COLO668 (cell line): ENCODE measurements around the gene SORCS2.
A peak's percentile ranks its signal among the peaks of the same experiment; 100 is the strongest.

Source experiments
- DNase-seq: peaks from one replicate; lab custom pipeline; 2025; ENCODE audit not compliant: unreplicated experiment; lab: John Stamatoyannopoulos, UW

Gene SORCS2

DNA sequence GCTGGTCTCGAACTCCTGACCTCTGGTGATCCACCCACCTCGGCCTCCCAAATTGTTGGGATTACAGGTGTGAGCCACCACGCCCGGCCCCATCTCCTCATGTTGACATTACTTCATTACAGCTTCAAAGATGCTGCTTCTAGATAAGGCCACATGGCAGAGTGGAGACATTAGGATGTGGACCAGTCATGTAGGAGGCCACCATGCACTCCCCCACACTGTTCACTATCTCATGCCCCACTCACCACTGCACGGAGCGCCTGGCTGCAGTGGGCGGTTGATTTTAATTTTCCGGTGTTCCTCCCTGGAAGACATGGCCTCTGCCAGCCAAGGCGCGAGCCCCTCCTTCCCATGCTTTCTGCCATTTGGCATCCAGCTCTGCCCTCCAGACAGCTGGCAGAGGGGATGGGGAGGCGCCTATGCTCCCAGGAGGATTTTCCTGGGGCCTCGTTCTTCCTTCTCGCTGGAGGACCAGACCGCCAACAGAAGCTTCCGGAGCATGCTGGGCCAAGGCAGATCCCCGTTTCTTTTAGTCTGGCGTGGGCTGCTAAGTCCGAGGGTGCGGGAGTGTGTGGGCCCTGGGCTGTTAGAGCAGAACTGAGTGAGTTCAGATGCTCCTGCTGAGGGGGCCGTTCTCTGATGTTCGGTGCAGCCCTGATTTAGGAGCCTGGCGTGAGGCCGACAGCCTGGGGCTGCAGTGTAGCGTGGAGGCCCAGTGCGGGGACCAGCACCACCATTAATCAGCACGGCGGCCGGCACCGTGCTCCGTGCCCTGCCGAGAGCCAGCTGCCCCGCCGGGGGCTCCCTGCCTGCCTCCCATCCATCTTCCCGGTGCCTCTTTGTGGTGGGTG is 93.1 kb downstream of the SORCS2 start:
- no peak for DNase-seq

DNA sequence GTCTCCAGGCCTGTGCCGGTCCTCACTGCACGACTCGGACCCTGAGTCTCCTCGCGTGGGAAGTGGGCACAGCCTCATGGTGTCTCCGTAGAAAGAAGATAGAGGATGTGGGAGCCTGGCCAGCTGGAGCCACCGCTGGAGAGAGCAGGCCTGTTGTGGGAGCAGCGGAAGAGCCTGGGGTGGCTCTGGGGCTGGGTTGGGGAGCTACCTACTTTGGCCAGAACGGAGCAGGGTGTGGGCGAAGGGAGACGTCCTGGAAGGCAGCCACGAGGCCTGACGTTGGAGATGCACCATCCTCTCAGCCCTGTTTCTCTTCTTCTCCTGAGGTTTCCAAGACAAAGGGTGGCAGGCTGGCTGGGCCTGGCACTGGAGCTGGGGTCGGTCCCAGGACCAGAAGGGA is 93.8 kb downstream of the SORCS2 start:
- no peak for DNase-seq

DNA sequence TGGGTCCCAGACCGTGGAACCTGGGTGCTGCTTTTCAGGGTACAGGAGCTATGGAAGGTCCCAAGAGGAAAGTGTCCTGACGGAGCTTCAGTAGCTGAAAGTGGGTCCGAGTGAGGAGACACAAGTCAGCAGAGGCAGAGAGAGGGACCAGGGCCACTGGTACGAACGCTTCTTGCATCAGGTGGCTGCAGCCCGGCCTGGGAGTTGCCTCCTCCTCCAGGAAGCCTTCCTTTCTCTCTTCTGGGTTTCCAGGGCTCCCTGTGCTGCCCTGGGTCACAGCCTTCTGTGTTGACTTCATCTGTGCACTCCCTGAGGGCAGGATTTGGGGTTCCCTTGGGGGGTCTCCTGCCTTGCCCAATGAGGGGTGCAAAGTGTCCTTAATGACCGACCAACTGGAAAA is 94.5 kb downstream of the SORCS2 start:
- DNase-seq = no peak

DNA sequence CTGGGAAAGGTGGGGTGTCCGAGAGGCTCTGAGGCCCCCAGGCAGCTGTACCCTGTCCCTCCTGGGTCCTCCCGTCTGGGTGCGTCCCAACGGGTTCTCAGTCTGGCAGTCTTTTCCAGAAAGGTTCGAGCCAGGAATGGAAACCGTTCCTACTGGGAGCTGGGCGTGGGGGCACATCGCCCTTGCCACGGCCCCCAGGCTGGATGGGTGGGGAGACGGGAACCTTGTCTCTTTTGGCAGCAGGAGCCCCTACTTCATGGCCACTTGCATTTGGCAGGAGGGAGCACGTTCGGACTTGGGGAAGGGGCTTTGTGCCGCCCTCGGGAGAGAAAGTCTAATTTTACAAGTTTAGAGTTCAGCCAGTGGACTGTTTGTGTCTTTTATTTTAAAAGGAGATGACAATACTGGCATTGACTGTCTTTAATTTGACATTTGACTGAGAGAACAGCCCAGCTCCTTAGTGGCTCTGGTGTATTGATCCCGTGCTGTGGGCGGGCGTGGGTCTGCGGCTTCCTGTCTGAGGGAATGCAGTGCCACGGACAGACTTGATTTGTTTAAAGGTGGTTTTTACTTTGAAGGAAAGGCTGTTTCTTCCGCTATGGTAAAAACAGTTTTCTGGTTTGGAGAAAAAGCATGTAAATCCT is 95.1 kb downstream of the SORCS2 start:
- no peak for DNase-seq

DNA sequence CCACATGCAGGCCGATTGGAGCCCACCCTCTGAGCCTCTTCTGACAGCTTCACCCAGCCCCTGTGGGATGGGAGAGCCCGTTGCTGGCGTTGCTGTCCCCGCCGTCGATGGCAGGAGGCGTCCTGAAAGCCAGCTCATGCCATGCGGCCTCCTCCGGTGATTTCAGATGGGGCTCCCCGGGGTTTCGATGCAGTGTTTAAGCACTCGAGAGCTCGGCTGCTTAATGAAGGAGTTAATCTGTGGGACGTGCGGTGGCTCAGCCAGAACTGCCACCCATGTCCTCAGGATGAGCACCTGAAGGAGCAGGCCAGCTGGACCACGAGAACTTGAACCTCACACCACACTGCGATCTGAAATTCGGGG is 95.6 kb downstream of the SORCS2 start:
- no peak for DNase-seq

DNA sequence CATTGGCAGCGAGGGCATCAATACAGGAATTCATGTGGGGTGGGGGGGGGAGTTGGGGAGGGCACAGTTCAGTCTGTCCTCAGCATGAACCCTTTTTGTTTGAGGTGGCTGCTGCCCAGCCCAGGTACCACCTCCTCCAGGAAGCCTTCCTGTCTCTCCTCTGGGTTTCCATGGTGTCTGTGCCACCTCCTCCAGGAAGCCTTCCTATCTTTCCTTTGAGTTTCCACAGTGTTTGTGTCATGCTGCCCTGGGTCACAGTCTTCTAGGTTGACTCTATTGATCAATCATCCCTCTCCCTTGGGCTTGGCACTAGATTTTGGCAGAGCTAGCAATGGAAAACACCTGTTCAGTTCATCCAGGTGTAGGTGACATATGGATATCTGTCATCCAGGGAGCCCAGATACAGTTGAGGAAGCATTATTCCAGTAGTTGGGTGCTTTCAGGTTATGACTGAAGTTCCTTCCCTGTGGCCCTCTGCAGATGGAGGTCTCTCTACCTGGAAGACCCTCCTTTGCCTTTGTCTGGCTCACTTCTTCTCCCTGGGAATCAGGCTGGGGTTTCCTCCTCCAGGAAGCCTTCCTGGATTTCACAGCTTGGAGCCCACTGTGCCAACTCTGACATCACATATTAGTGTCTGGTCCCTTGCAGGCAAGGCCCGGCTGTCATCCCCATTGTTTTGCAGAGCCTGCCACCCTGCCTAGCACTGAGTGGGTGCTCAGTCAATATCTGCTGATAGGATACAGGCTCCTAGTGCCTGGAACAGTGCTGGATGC is 96.6 kb downstream of the SORCS2 start:
- no peak for DNase-seq

DNA sequence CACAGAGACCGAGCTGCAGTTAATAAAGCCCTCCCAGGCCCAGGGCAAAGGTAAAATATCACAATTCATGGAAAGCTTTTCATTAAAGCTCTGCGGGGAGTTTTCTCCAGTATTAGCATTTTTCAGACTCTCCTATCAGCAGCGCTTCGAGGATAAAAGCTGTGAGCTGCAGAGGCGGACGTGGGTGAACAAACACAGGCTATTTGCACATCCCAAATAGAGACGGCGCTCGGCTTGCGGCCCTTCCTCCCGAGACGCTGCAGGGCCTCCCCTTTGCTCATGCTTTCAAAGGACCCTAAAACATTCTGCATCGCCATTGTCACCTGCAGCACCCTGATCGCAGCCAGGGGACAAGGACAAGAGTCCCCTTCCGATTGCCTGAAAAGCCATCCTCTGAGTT is 97.3 kb downstream of the SORCS2 start:
- no peak for DNase-seq

DNA sequence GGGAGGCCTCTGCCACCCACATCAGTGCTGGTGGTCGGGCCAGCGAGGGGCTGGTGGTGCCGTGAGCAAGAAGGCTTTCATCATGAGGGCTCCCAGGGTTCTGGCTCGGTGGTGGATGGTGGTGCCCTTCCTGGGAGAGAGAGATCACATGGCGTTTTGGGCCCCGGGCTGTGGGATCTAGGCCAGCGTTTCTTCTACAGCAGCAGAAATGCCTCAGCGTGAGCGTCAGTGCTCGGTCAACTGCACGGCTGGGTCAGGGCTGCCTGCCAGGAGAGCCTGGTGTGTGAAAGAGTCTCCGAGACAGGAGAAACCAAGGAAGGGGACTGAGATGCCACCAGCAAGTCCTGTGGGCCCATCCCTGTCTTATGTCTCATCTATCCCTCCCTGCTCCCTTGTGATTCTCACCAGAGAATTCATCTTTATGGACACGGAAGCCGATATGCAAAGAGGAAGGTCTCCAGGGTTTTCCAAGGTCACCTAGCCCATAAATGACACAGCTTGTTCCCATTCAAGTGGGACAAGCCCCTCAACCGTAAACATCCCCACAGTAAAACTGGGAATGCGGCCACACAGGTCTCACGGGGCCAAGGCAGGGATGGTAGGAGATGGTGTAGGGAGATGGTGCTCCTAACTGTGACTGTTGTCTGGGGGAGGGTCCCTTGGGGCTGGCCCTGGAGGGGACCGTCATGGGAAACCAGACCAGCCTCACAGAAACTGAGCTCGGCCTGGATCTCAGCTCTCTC is 99.2 kb downstream of the SORCS2 start:
- no peak for DNase-seq

DNA sequence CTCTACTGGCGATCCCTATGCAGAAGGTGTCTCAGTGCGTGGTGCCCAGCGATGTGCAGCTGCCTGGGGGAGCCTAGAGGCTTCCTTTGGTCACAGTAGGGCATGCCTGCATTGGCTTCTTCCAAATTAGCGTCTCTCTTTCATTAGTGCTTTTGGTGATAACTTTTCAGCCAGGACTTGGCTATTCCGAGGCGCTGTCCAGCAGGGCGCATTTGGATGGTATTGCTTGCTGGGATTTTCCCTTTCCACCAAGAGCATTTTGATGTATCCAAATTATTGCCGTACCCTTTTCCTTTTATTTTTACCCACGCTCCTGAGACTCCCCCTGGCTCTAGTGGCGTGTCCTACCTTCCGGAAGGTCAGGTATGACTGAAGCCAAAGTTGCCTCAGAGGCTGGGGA is 101.4 kb downstream of the SORCS2 start:
- no peak for DNase-seq

DNA sequence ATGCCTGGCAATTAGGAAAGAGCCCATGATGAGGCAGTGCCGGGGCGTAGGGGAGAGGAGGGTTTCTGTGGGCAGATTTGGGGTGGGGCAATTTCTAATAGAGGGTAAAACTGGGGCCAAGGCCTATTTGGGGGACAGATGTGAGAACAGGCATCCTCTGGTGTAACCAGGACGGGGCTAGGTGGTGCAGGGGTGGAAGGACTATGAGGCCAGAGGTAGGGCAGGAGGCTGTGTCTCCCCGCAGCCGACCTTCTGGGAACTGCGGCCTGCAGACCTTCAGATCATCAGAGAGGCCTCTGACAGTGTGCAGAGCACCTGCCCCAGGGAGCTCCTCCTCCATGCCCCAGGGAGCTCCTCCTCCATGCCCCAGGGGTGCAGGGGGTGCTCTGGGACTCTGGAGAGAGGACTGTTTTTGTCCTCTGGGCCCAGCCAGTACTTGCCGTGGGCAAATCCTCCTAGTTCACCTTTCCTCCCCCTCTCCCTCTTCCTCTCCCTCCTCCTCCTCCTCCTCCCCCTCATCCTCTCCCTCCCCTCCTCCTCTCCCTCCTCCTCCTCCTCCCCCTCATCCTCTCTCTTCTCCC is 101.9 kb downstream of the SORCS2 start:
- DNase-seq = no peak

DNA sequence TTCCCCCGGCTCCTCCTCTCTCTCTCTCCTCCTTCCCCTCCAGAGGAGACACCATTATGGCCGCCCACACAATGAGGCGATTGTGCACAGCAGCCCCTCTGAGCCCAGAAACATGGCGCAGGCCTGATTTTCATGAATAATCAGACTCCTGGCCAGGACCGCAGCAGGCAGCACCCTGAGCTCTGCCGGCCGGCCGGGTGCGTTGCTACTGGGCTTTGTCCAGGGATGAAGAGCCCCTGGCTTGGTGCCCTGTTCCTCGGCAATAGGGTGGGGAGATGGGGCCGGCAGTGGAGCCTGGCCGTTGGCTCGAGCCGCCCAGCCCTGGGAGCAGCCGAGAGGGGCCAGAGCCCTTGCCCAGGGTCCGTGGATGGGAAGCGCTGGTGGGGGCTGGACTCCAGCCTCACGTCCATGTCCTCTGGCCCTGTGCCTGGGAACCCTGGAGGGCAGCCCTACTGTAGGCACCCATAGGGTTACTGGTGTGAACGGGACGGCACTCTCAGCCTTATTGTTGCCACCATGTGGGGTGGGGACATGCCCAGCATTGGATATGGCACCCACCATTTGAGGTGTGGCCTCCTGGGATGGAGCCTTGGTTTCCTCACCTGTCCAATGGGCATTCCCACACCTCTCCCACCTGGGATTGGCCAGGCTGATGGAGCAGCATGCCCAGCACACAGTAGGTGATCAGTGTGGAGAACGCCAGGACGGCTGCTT is 103.0 kb downstream of the SORCS2 start:
- DNase-seq = no peak

DNA sequence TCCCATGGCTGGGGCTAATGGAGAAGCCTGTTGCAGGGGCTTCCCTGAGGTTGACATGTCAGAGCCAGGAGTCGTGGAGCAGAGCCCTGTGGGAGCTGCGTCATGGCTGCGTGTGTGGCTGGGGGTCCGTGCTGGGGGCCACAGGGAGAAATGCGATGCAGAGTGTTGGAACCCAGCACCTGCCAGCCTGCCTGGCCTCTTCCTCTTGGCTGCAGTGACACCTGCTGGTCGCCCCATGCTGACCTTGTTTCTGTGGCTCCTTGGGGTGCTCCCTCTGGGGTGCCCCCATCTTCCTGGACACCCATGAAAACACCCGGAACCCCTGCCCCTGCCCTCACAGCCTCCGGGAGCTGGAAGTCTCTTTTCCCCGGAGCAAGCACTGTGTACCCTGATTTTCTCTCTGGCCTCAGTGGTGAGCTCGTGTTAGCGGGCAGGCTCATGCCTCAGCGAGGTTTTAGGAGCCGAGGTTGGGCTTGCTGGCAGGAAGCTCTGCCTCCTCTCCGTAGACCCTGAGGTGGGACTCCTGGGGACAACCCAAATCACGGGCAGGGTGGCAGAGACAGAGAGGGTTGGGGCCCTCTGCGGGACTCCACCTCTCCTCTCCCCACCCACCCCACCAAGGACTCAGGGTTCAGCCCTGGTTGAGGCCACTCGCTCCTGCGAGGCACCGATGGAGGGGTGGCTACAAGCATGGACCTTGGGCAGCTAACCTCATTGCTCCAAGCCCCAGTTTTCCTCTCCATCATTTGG is 103.7 kb downstream of the SORCS2 start:
- DNase-seq = peak; percentile 5

DNA sequence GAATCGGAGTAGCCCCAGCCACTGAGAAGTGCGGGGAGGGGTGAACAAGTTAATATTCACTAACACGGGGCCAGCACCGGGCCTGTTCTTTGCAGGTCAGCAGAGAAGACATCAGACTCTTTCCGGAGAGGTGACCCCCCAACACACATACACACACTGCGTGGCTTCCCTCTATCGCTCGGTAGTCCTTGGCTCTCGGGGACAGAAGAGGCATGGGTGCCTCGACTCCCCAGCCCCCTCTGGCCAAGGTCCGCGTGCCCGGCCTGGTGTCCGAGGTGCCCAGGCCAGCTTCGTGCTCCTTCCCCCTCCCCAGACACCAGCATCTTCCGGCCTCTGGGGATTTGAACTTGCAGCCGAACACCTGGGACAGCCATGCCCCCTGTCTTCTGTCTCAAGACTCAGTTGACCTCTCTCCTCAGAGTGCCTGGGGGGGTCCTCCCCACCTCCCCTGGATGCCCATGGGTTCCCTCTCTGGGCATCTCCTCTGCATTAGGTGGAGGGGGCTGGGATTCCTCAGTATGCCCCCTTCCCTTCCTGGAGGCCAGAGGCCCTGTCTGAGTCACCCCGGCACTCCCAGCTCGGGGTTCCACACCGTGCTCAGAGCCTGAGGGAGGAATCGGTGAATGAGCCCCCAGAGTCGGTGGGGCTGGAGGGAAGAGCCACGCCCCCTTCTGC is 104.5 kb downstream of the SORCS2 start:
- DNase-seq = no peak

DNA sequence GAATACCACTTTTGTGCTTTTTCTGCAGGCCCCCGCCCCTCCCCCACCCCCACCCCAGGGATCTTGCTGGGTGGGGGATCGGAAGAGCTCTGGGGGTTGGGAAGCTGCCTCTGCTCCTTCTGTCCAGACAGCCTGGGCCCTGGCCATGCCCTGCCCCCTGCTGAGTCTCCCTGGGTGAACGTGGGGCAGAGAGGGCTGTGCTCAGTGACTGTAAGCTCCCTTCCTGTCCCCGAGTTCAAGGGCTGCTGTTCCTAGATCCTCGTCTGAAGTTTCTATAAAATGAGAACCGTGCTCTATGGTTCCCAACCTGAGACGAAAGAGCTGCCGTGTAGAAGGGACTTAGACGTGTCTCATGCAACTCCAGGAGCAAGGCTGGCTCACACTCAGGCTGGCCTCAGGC is 105.0 kb downstream of the SORCS2 start:
- DNase-seq = no peak

DNA sequence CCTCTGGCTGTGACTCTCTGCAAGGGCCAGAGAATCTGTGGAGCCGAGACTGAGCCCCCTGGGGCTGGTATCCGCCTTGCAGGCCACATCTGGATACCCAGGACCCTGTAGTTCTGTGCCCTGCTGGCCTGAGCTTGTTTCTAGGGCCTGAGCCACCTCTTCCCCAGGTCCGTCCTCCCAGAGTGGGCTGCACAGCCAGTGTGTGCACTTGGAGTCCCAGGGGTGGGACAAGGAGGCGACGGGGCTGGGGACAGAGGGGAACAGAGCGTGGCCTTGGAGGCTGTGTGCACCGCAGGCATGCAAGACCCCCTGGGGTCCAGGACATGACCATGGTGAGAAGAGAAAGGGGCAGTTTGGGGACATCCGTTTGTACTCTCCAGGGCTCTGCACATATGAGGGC is 105.5 kb downstream of the SORCS2 start:
- DNase-seq = no peak

DNA sequence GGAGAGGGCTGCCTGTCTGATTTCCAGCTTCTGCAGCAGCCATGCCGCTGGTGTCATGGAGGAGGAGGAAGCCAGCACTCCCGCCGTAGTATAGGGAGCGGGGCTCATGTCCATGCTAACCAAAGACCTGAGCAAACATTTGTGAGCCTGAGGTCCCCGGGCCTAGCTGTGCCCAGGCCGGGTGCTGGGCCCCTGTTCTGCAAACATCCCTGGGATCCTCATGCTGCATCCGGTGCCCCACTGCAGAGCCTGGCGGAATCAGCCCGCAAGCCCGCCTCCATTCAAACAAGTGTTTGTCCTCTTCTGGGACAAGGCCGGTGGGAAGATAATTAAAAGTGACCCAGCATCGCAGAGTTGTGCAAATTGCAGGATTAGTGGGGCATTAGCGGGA is 106.3 kb downstream of the SORCS2 start:
- no peak for DNase-seq

DNA sequence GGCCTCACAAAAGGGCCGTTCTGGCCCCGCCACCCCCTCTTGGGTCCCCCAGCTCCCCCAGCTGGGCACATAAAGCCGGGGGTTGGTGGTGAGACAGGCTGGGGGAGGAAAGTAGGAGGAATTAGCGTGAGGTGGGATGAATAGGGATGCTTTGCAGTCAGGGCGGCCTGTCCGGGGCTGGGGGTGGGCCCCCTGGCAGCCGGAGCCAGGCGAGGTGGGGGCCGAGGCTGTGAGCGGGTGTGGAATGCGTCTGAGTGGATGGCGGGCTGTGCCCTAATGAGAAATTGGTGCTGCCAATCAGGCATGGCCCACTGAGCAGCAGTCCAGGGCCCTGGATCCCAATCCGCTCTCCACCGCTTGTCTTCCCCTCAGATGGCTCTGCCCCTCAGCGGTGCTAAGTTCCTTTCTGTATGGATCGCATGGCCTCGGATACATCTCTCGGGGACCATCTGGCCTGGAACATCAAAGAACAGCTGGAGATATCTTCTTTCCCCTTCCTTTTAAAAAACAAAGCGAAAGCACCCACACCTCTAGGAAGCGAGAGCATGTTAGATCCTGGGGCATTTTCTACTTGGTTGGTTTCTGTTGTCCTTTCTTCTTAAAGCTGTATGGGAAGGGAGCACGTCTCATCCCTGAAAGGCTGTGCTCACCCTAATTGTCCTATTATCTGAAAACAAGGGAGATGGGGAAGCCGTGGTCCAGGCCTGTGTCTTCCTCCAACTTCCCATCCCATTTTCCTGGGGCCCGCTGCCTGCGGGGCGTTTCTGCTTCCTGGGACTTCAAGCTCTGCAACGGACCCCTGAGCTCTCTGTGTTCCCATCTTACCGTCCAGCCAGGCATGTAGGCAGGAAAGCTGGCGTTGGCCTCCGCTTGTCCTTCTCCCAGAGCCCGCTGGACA is 106.9 kb downstream of the SORCS2 start:
- no peak for DNase-seq
